Nephron (organoid): ENCODE data around the gene ART3.

Experiments
- H3K27ac Mint-ChIP-seq, 3 experiments: 2 replicates each; pipeline ENCODE4 v1.8.0; 2020; ENCODE audit warnings: mixed read lengths in 3 of 3, mild to moderate bottlenecking in 2 of 3, moderate library complexity in 1 of 3
- H3K27me3 Mint-ChIP-seq: 2 replicates; pipeline ENCODE4 v1.8.0; 2021; ENCODE audit warnings: low read depth, mild to moderate bottlenecking, moderate library complexity, mixed read lengths
- H3K36me3 Mint-ChIP-seq: 2 replicates; pipeline ENCODE4 v1.8.0; 2020; ENCODE audit warnings: low read depth, mixed read lengths
- H3K4me1 Mint-ChIP-seq: 2 replicates; pipeline ENCODE4 v1.8.0; 2020; ENCODE audit warnings: mixed read lengths
- H3K4me3 Mint-ChIP-seq, 3 experiments: 2 replicates each; pipeline ENCODE4 v1.8.0; 2020; ENCODE audit warnings: mild to moderate bottlenecking in 3 of 3, mixed read lengths in 3 of 3, moderate library complexity in 2 of 3
- H3K9me3 Mint-ChIP-seq: 2 replicates; pipeline ENCODE4 v1.8.0; 2020; ENCODE audit warnings: mixed read lengths
- TF ChIP-seq, protein P1 (sequence below), 3 experiments: fragments of 200-600 bp; sonication (generic); IDR thresholded peaks; one replicate each; pipeline ENCODE4 v1.5.0; 2021; ENCODE audit warnings: antibody characterized with exemption in 3 of 3; ENCODE audit not compliant: unreplicated experiment in 3 of 3

Gene ART3

DNA sequence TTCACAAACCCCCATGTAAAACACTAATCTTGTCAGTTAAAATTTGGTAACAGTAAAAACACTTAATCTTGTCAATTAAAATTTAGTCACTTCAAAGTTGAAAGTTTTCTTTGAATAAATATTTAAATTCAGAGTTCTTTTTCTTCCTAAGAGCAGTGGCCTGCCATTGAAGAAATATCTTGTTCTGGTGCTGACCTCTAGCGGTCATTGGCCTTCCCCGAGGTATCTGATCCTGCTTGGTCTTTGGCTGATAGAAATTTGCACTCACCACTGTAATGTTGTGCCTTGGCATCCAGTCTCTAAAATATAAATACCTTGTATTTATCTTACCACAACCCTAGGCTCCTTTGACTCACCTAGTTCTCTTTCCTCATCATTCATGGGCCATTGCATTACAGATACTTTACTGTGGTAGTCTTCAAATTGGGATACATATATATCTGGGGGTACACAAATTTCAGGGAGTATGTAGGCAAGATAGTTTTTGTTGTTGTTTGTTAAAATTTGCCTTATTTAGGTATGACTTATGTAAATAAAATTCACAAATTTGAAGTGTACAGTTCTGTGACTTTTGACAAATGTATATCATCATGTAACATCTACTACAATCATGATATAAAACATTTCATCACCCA lies 6.7 kb upstream of the ART3 start:
- TF ChIP-seq, protein P1, sequence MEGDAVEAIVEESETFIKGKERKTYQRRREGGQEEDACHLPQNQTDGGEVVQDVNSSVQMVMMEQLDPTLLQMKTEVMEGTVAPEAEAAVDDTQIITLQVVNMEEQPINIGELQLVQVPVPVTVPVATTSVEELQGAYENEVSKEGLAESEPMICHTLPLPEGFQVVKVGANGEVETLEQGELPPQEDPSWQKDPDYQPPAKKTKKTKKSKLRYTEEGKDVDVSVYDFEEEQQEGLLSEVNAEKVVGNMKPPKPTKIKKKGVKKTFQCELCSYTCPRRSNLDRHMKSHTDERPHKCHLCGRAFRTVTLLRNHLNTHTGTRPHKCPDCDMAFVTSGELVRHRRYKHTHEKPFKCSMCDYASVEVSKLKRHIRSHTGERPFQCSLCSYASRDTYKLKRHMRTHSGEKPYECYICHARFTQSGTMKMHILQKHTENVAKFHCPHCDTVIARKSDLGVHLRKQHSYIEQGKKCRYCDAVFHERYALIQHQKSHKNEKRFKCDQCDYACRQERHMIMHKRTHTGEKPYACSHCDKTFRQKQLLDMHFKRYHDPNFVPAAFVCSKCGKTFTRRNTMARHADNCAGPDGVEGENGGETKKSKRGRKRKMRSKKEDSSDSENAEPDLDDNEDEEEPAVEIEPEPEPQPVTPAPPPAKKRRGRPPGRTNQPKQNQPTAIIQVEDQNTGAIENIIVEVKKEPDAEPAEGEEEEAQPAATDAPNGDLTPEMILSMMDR (IDR thresholded peaks at IDR 0.05; ENCODE audit: unreplicated experiment in 3 of 3): peak; percentile 83 to 89 (median 88)

DNA sequence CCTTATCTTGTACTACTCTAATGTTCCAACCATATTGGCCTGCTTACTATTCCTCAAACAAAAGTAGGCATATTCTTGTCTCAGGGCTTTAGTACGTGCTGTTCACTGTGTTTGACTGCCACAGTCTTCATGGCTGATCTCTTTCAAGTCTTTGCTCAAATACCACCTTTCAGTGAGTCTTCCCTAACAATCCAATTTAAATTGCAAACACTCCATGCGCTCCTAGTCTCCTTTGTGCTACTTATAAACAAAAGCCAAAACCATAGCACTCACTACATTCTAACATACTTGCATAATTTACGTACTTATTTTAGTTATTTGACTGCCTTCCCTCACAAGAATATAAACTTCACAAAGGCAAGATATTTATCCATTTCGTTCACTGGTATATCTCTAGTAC lies 1.7 kb upstream of the ART3 start:
- no peaks in the 10 kb centered on the region for H3K36me3 Mint-ChIP-seq
- TF ChIP-seq, protein P1 (IDR thresholded peaks at IDR 0.05; ENCODE audit: unreplicated experiment in 3 of 3): no peak
- H3K27ac Mint-ChIP-seq: no peak overlapping the region
- H3K9me3 Mint-ChIP-seq: no peaks in the 10 kb centered on the region
- peaks cover 5% of the 10 kb centered on the region for H3K4me1 Mint-ChIP-seq
- no peaks in the 10 kb centered on the region for H3K27me3 Mint-ChIP-seq
- no peak overlapping the region for H3K4me3 Mint-ChIP-seq

More for the DNA sequence above, 6.7 kb upstream of the ART3 start:
- Mint-ChIP-seq H3K4me1 (no peaks in the 10 kb centered on the region), H3K27me3 (no peaks in the 10 kb centered on the region), H3K9me3 (no peaks in the 10 kb centered on the region), H3K36me3 (no peaks in the 10 kb centered on the region), H3K4me3 (no peak overlapping the region), H3K27ac (no peak overlapping the region)

DNA sequence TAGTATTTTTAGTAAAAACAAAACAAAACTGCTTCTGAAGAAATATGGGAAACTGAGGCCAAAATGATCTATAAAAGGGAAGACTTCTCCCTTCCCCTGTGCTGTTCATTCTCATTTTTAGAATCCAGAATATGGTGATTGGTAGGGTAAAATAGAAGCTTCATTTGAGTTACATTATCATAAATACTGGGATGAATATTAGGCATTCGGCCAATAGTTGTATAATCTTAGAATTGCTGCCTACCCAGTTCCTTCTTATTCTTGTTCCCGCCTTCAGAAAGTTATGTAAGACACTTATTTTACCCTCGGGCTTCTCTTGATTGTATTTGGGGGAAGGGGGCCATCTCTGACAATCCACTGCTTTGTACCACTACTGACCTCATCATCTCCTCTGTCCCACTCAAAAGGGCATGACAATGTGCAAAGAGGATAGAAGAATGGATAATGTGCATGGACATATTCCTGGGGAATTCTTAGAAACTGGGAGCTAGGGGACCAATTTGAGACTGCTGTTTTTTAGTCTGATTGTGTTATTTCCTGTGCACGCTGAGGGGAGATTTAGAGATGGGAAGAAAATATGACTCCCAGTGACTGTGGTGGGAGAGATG lies 588 bp downstream of the ART3 start:
- H3K4me1 Mint-ChIP-seq: peaks cover 5% of the 10 kb centered on the region
- TF ChIP-seq, protein P1 (IDR thresholded peaks at IDR 0.05; ENCODE audit: unreplicated experiment in 3 of 3): no peak
- H3K9me3 Mint-ChIP-seq: no peaks in the 10 kb centered on the region
- H3K27ac Mint-ChIP-seq: no peak overlapping the region
- no peaks in the 10 kb centered on the region for H3K36me3 Mint-ChIP-seq
- H3K27me3 Mint-ChIP-seq: no peaks in the 10 kb centered on the region
- H3K4me3 Mint-ChIP-seq: no peak overlapping the region

DNA sequence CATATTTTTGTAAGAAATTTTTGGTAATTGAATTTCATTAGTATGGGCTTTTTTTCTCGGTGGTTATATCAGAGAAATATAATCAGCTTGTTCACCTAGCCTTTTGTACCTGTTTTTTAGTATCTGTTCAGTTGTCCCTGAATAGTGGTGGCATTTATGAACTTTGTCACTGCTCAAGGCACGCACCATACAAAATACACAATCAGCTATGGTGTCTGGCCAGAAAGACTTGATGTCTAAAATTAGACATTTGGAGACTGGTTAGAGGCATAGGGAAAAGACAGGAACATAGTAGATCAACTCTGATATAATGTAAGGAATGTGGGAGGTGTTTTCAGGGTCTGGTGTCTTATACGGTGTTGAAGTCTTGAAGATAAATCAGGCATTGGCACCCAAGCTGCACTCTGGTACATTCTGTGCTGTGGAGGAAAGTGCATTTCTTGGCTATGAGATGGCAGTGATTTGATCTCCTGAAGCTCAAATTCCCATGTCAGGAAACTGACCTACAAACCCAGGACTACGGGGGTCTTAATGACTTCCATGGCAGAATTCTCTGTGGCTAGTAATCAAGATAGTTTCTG lies 3.6 kb downstream of the ART3 start:
- Mint-ChIP-seq H3K4me3 (no peak overlapping the region), H3K36me3 (no peaks in the 10 kb centered on the region), H3K27me3 (no peaks in the 10 kb centered on the region), H3K4me1 (peaks cover 5% of the 10 kb centered on the region), H3K27ac (no peak overlapping the region), H3K9me3 (no peaks in the 10 kb centered on the region)
- TF ChIP-seq, protein P1 (IDR thresholded peaks at IDR 0.05; ENCODE audit: unreplicated experiment in 3 of 3): no peak

DNA sequence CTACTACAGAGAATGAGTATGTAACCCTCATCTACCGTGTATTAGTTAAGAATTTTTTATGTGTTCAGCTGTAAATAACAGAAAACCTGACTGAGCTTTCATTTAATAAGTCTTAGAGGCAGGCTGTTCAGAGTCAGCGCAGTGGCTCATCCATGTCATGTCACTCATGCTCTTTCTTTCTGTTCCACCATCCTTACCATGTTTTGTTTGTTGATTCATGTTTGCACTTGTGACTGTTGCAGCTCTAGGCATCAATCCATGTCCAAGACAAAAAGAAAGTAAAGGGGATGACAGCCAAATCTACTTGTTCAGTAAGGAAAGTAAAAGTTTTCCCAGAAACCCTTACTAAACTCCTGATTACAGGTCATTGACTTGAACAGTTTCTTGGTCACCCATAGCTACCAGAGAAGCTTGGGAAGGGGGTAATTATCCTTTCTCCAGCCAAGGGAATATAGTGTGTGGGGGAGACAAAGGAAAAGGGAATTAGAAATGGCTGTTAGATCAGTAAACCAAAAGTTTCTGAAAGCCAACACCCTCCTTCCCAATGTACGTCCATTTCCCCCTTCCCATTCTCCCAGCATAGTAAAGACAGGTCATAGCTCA lies 9.0 kb downstream of the ART3 start:
- H3K36me3 Mint-ChIP-seq: no peaks in the 10 kb centered on the region
- no peak overlapping the region for H3K27ac Mint-ChIP-seq
- no peaks in the 10 kb centered on the region for H3K27me3 Mint-ChIP-seq

More for the DNA sequence above, 9.0 kb downstream of the ART3 start:
- Mint-ChIP-seq H3K9me3 (no peaks in the 10 kb centered on the region), H3K4me3 (no peak overlapping the region), H3K4me1 (peaks cover 7% of the 10 kb centered on the region)
- TF ChIP-seq, protein P1 (IDR thresholded peaks at IDR 0.05; ENCODE audit: unreplicated experiment in 3 of 3): no peak
